GM06990 (cell line): ENCODE data around the gene PDE11A.

Experiments
- DNase-seq: peaks from one replicate; pipeline ENCODE4 v3.0.0-alpha.2; 2011; ENCODE audit not compliant: insufficient read length; ENCODE audit errors: extremely low read depth
- H3K27me3 ChIP-seq: replicated peaks from 2 replicates; pipeline ENCODE4 v1.6.0; 2011; ENCODE audit warnings: low read length; ENCODE audit not compliant: control insufficient read depth, insufficient read depth
- H3K36me3 ChIP-seq: 2 replicates; pipeline ENCODE4 v1.5.1; 2011; ENCODE audit warnings: low read length; ENCODE audit not compliant: control insufficient read depth, insufficient read depth
- H3K4me3 ChIP-seq: replicated peaks from 2 replicates; pipeline ENCODE4 v1.5.1; 2011; ENCODE audit warnings: low read depth, mild to moderate bottlenecking, control low read depth, low read length
- CTCF ChIP-seq: IDR thresholded peaks from 2 replicates; pipeline ENCODE4 v1.5.1; 2011; ENCODE audit warnings: low read length, control low read depth, mild to moderate bottlenecking, inconsistent platforms; ENCODE audit not compliant: insufficient read depth, poor library complexity, severe bottlenecking

The PDE11A gene

GRCh38 chr2:177735318-177735803 is 337.2 kb downstream of the PDE11A start:
- TF ChIP-seq CTCF: no peak
- no peaks in the 10 kb centered on the region for H3K36me3 ChIP-seq
- no peak overlapping the region for H3K4me3 ChIP-seq
- DNase-seq: no peak
- no peaks in the 10 kb centered on the region; the same call in 1 of the 2 replicates for H3K27me3 ChIP-seq

- TF ChIP-seq CTCF: no peak
- DNase-seq: no peak
- no peak overlapping the region for H3K4me3 ChIP-seq
- no peaks in the 10 kb centered on the region for H3K36me3 ChIP-seq
- no peaks in the 10 kb centered on the region; the same call in 1 of the 2 replicates for H3K27me3 ChIP-seq
Measured at GRCh38 chr2:177733322-177733855, 339.2 kb downstream of the PDE11A start.

GRCh38 chr2:177731384-177731783 is 341.2 kb downstream of the PDE11A start:
- Histone ChIP-seq H3K27me3 (no peaks in the 10 kb centered on the region; the same call in none of the 2 replicates), H3K4me3 (no peak overlapping the region), H3K36me3 (no peaks in the 10 kb centered on the region)
- TF ChIP-seq CTCF: no peak
- no peak for DNase-seq

GRCh38 chr2:177730792-177731191 is 341.8 kb downstream of the PDE11A start:
- no peaks in the 10 kb centered on the region; the same call in none of the 2 replicates for H3K27me3 ChIP-seq
- no peaks in the 10 kb centered on the region for H3K36me3 ChIP-seq
- TF ChIP-seq CTCF: no peak
- no peak overlapping the region for H3K4me3 ChIP-seq
- DNase-seq: no peak

- no peak for DNase-seq
- Histone ChIP-seq H3K4me3 (no peak overlapping the region), H3K27me3 (no peaks in the 10 kb centered on the region; the same call in none of the 2 replicates), H3K36me3 (no peaks in the 10 kb centered on the region)
- no peak for TF ChIP-seq CTCF
Measured at GRCh38 chr2:177730363-177730762, 342.2 kb downstream of the PDE11A start.

GRCh38 chr2:177728920-177729319 is 343.7 kb downstream of the PDE11A start:
- DNase-seq: no peak
- TF ChIP-seq CTCF: no peak
- H3K27me3 ChIP-seq: no peaks in the 10 kb centered on the region; the same call in none of the 2 replicates

More at GRCh38 chr2:177728920-177729319, 343.7 kb downstream of the PDE11A start:
- Histone ChIP-seq H3K4me3 (no peak overlapping the region), H3K36me3 (no peaks in the 10 kb centered on the region)
